NCI-H526 (cell line): Measurements from ENCODE around the gene TALDO1.
"Not testable (repeated sequence)": the region's sequence is repeated elsewhere in the genome, so short reads cannot be mapped to it uniquely, and the experiment has no call there.

ENCODE experiments used
- DNase-seq, 2 experiments: peaks; one replicate each; lab custom pipeline; 2025; lab: John Stamatoyannopoulos, UW

Gene TALDO1

GRCh38 chr11:737366-737765 lies 9.9 kb upstream of the TALDO1 start:
- no peak for DNase-seq

- not testable (repeated sequence) for DNase-seq
Measured at GRCh38 chr11:737899-738298, 9.4 kb upstream of the TALDO1 start.

GRCh38 chr11:742156-742546 lies 5.1 kb upstream of the TALDO1 start:
- DNase-seq = no peak

GRCh38 chr11:742571-743201 lies 4.6 kb upstream of the TALDO1 start:
- no peak for DNase-seq

GRCh38 chr11:745428-745827 lies 1.8 kb upstream of the TALDO1 start:
- no peak for DNase-seq

GRCh38 chr11:746289-747157 lies 741 bp upstream of the TALDO1 start:
- DNase-seq = peak; percentile 58 to 83

- no peak for DNase-seq
Measured at GRCh38 chr11:748007-748359, 719 bp downstream of the TALDO1 start.

- no peak for DNase-seq
Measured at GRCh38 chr11:749731-750130, 2.5 kb downstream of the TALDO1 start.

GRCh38 chr11:760236-760635 lies 13.0 kb downstream of the TALDO1 start:
- no peak for DNase-seq

- DNase-seq = no peak
Measured at GRCh38 chr11:761526-762108, 14.4 kb downstream of the TALDO1 start.

- DNase-seq = no peak
Measured at GRCh38 chr11:762421-763072, 15.3 kb downstream of the TALDO1 start.

- DNase-seq = peak in 1 of 2 experiments; percentile 86
Measured at GRCh38 chr11:763073-763463, 15.8 kb downstream of the TALDO1 start.

GRCh38 chr11:763549-764321 lies 16.5 kb downstream of the TALDO1 start:
- no peak for DNase-seq

- no peak for DNase-seq
Measured at GRCh38 chr11:764322-765024, 17.2 kb downstream of the TALDO1 start.

GRCh38 chr11:765025-765801 lies 17.9 kb downstream of the TALDO1 start:
- peak; percentile 41 to 82 for DNase-seq

- no peak for DNase-seq
Measured at GRCh38 chr11:765802-766091, 18.5 kb downstream of the TALDO1 start.

- no peak for DNase-seq
Measured at GRCh38 chr11:766106-766935, 19.1 kb downstream of the TALDO1 start.

GRCh38 chr11:766936-767210 lies 19.6 kb downstream of the TALDO1 start:
- DNase-seq = no peak

- no peak for DNase-seq
Measured at GRCh38 chr11:767238-767637, 20.0 kb downstream of the TALDO1 start.
